H1 (cell line): ENCODE results near the gene ENTREP3. TPM values are rescaled to one million over a fixed set of nuclear protein-coding genes. Genes with fewer than 3 reads are reported as not detected.

Experiments
- CTCF ChIA-PET: fragments of 300-600 bp; sonication (Branson Sonifier 250); formaldehyde crosslinking; loops from one replicate; lab custom pipeline; 2021; ENCODE audit not compliant: partially characterized antibody; lab: Charles Lee
- POLR2A ChIA-PET: fragments of 300-600 bp; sonication (Branson Sonifier 250); formaldehyde crosslinking; loops from one replicate; lab custom pipeline; 2021; ENCODE audit warnings: inconsistent platforms; ENCODE audit not compliant: partially characterized antibody; lab: Charles Lee
- DNase-seq, 2 experiments: peaks; one replicate each; pipeline versions ENCODE4 v3.0.0 to v3.0.0-alpha.2; 2010 to 2022; ENCODE audit warnings: low spot score in 2 of 2, low read depth in 1 of 2, mixed read lengths in 1 of 2
- FAIRE-seq: peaks from 2 replicates; lab custom pipeline; 2011; peaks lifted over from hg19 to GRCh38; lab: Jason Lieb, UNC
- H2AFZ ChIP-seq: 2 replicates; pipeline ENCODE4 v1.8.1; 2012; ENCODE audit warnings: low read length, inconsistent platforms
- H2AK5ac ChIP-seq: 2 replicates; pipeline ENCODE4 v1.6.1; 2013; ENCODE audit warnings: low read depth, low read length
- H2BK120ac ChIP-seq: replicated peaks from 2 replicates; pipeline ENCODE3; 2013; ENCODE audit warnings: low read depth, low read length, inconsistent platforms
- H2BK12ac ChIP-seq: 2 replicates; pipeline ENCODE4 v1.6.1; 2013; ENCODE audit warnings: low read depth, low read length
- H2BK15ac ChIP-seq: 2 replicates; pipeline ENCODE4 v1.6.1; 2013; ENCODE audit warnings: low read length
- H2BK20ac ChIP-seq: 2 replicates; pipeline ENCODE4 v1.6.1; 2013; ENCODE audit warnings: low read length
- H2BK5ac ChIP-seq: 2 replicates; pipeline ENCODE4 v1.6.1; 2013; ENCODE audit warnings: low read depth, low read length
- H3K14ac ChIP-seq: 2 replicates; pipeline ENCODE4 v1.6.1; 2013; ENCODE audit warnings: inconsistent platforms; ENCODE audit not compliant: insufficient read length
- H3K18ac ChIP-seq: 2 replicates; pipeline ENCODE4 v1.6.1; 2013; ENCODE audit warnings: low read length; ENCODE audit errors: extremely low read depth
- H3K23ac ChIP-seq: 2 replicates; pipeline ENCODE4 v1.6.1; 2013; ENCODE audit warnings: inconsistent platforms; ENCODE audit not compliant: insufficient read length
- H3K23me2 ChIP-seq: 2 replicates; pipeline ENCODE4 v1.6.1; 2013; ENCODE audit warnings: low read depth, low read length
- H3K27ac ChIP-seq: 2 replicates; pipeline ENCODE4 v1.6.1; 2011; ENCODE audit warnings: low read depth, low read length, inconsistent platforms
- H3K27me3 ChIP-seq, 4 experiments: replicated peaks in 1 of 4; 1 replicate in 1 of 4; 2 replicates in 3 of 4; pipeline versions ENCODE4 v1.6.1 to v1.8.1; 2011 to 2013; ENCODE audit warnings: low read length in 3 of 4, mild to moderate bottlenecking in 3 of 4, inconsistent platforms in 2 of 4, mixed read lengths in 2 of 4, moderate library complexity in 1 of 4; ENCODE audit not compliant: control insufficient read depth in 3 of 4, insufficient read depth in 3 of 4; ENCODE audit errors: extremely low read depth in 1 of 4
- H3K36me3 ChIP-seq, 4 experiments: 2 replicates each; pipeline versions ENCODE4 v1.6.1 to v1.8.1; 2011 to 2013; ENCODE audit warnings: mild to moderate bottlenecking in 4 of 4, low read length in 3 of 4, moderate library complexity in 2 of 4, control low read depth in 1 of 4, inconsistent platforms in 1 of 4; ENCODE audit not compliant: insufficient read depth in 4 of 4, control insufficient read depth in 2 of 4
- H3K4ac ChIP-seq: replicated peaks from 2 replicates; pipeline ENCODE3; 2013; ENCODE audit warnings: low read length, low read depth, mixed read lengths, inconsistent platforms; ENCODE audit not compliant: insufficient read length
- H3K4me1 ChIP-seq, 4 experiments: replicated peaks in 1 of 4; 1 replicate in 1 of 4; 2 replicates in 3 of 4; pipeline versions ENCODE4 v1.6.1 to v1.8.1; 2011 to 2013; ENCODE audit warnings: low read length in 3 of 4, inconsistent platforms in 2 of 4, mixed read lengths in 1 of 4; ENCODE audit not compliant: insufficient read depth in 4 of 4, control insufficient read depth in 3 of 4
- H3K4me2 ChIP-seq, 2 experiments: 2 replicates each; pipeline versions ENCODE4 v1.6.1 to v1.8.1; 2011 to 2013; ENCODE audit warnings: low read depth in 2 of 2, low read length in 2 of 2, control low read depth in 1 of 2, inconsistent platforms in 1 of 2, mild to moderate bottlenecking in 1 of 2; ENCODE audit not compliant: insufficient read depth in 1 of 2
- H3K4me3 ChIP-seq, 4 experiments: fragments of 200-600, 300-600 bp in 1 of 4; sonication (generic), shearing (Covaris generic), sonication (Bioruptor Twin) in 1 of 4; 2 replicates each; pipeline versions ENCODE4 v1.5.1 to v1.8.1; 2011 to 2016; ENCODE audit warnings: low read length in 4 of 4, low read depth in 3 of 4, control low read depth in 2 of 4, inconsistent platforms in 2 of 4, mild to moderate bottlenecking in 2 of 4, mixed read lengths in 1 of 4, moderate library complexity in 1 of 4; ENCODE audit not compliant: insufficient read depth in 2 of 4; ENCODE audit errors: extremely low read depth in 1 of 4
- H3K56ac ChIP-seq: replicated peaks from 2 replicates; pipeline ENCODE3; 2013; ENCODE audit warnings: low read depth, mild to moderate bottlenecking, mixed read lengths, low read length, inconsistent platforms; ENCODE audit not compliant: insufficient read length
- H3K79me1 ChIP-seq: 2 replicates; pipeline ENCODE4 v1.6.1; 2013; ENCODE audit warnings: low read depth, low read length, control low read depth
- H3K79me2 ChIP-seq, 2 experiments: 2 replicates each; pipeline versions ENCODE4 v1.6.1 to v1.8.1; 2012 to 2013; ENCODE audit warnings: low read length in 2 of 2, mild to moderate bottlenecking in 2 of 2, inconsistent platforms in 1 of 2; ENCODE audit not compliant: insufficient read depth in 2 of 2, control insufficient read depth in 1 of 2
- H3K9ac ChIP-seq, 4 experiments: replicated peaks in 1 of 4; 1 replicate in 1 of 4; 2 replicates in 3 of 4; pipeline versions ENCODE4 v1.6.1 to v1.8.1; 2011 to 2013; ENCODE audit warnings: low read depth in 3 of 4, low read length in 3 of 4, control low read depth in 2 of 4, mild to moderate bottlenecking in 2 of 4, moderate library complexity in 2 of 4, inconsistent platforms in 1 of 4; ENCODE audit errors: extremely low read depth in 1 of 4
- H3K9me3 ChIP-seq, 2 experiments: 2 replicates each; pipeline versions ENCODE4 v1.6.1 to v1.8.1; 2012 to 2013; ENCODE audit warnings: mild to moderate bottlenecking in 2 of 2, moderate library complexity in 2 of 2, control low read depth in 1 of 2, inconsistent platforms in 1 of 2, low read depth in 1 of 2, low read length in 1 of 2, mixed read lengths in 1 of 2; ENCODE audit not compliant: insufficient read depth in 2 of 2
- H4K20me1 ChIP-seq, 2 experiments: replicated peaks in 1 of 2; 2 replicates each; pipeline versions ENCODE3 to v1.8.1; 2011 to 2013; ENCODE audit warnings: inconsistent platforms in 2 of 2, low read length in 2 of 2, mild to moderate bottlenecking in 1 of 2; ENCODE audit not compliant: insufficient read depth in 2 of 2, control insufficient read depth in 1 of 2
- H4K5ac ChIP-seq: 2 replicates; pipeline ENCODE4 v1.6.1; 2013; ENCODE audit warnings: low read length, low read depth, mixed read lengths, inconsistent platforms; ENCODE audit not compliant: insufficient read length
- H4K8ac ChIP-seq: 2 replicates; pipeline ENCODE4 v1.8.0; 2013; ENCODE audit warnings: mild to moderate bottlenecking, moderate library complexity, low read length, inconsistent platforms; ENCODE audit not compliant: insufficient read depth; ENCODE audit errors: extremely low read depth
- H4K91ac ChIP-seq: replicated peaks from 2 replicates; pipeline ENCODE3; 2013; ENCODE audit warnings: low read length, mixed read lengths, inconsistent platforms; ENCODE audit not compliant: insufficient read length
- BCL11A ChIP-seq, 2 experiments: IDR thresholded peaks; one replicate each; pipeline ENCODE4 v1.6.1; 2011; ENCODE audit warnings: low read depth in 2 of 2, low read length in 2 of 2, mild to moderate bottlenecking in 2 of 2
- BRCA1 ChIP-seq: IDR thresholded peaks from 2 replicates; pipeline ENCODE4 v1.6.1; 2012; ENCODE audit warnings: low read depth, low read length, improper control_type of control experiment
- CEBPB ChIP-seq: IDR thresholded peaks from 2 replicates; pipeline ENCODE4 v1.6.1; 2012; ENCODE audit warnings: low read depth, low read length
- POU5F1 ChIP-seq: IDR thresholded peaks from 2 replicates; pipeline ENCODE4 v1.6.1; 2011; ENCODE audit warnings: low read depth, mild to moderate bottlenecking, low read length, moderate library complexity
- SIX5 ChIP-seq: IDR thresholded peaks from 2 replicates; pipeline ENCODE4 v1.6.1; 2011; ENCODE audit warnings: mild to moderate bottlenecking, low read depth, low read length
- SP1 ChIP-seq: IDR thresholded peaks from 2 replicates; pipeline ENCODE4 v1.6.1; 2011; ENCODE audit warnings: low read depth, low read length
- SP4 ChIP-seq: IDR thresholded peaks from 2 replicates; pipeline ENCODE4 v1.6.1; 2012; ENCODE audit warnings: low read length, inconsistent platforms
- TAF7 ChIP-seq: optimal IDR thresholded peaks from 2 replicates; pipeline ENCODE3; 2011; ENCODE audit warnings: low read depth, mild to moderate bottlenecking, inconsistent platforms, low read length, moderate library complexity, borderline replicate concordance
- TCF12 ChIP-seq: IDR thresholded peaks from 2 replicates; pipeline ENCODE4 v1.6.1; 2011; ENCODE audit warnings: low read depth, mild to moderate bottlenecking, low read length
- WGBS, 2 experiments: shearing (Covaris generic) in 1 of 2; methylation state at CpG; one replicate each; pipeline versions ENCODE4 v1.1.6 to v1.1.7; 2013 to 2015; ENCODE audit warnings: low lambda C conversion rate in 2 of 2, mixed read lengths in 2 of 2, inconsistent platforms in 1 of 2, low coverage in 1 of 2, missing lambda C conversion rate in 1 of 2; ENCODE audit not compliant: insufficient replicate concordance in 2 of 2, insufficient coverage in 1 of 2, insufficient read length in 1 of 2; ENCODE audit errors: extremely low coverage in 1 of 2, missing lambda C conversion rate in 1 of 2; 5-methylcytosine and 5-hydroxymethylcytosine counted together
- polyA plus RNA-seq, 7 experiments: library from polyadenylated mRNA; depleted of rRNA in 3 of 7; stranded (reverse) in 5 of 7; unstranded in 2 of 7; fragments of >200 nt in 5 of 7; fragments of 200-250 nt in 2 of 7; gene quantifications; 1 replicate in 5 of 7; 2 replicates in 1 of 7; 4 replicates in 1 of 7; pipeline versions ENCODE4 v1.2.1 to v1.2.3, GENCODE V29; 2011 to 2013; ENCODE audit warnings: missing spikeins in 2 of 7, mixed read lengths in 2 of 7
- total RNA-seq: library from RNA; stranded (reverse); fragmentation: NEBNext Ultra II Directional; extraction: Animal tissue kit (Norgen Biotek cat#: 25700); gene quantifications from 2 replicates; pipeline ENCODE4 v1.2.1, GENCODE V29; 2021

Gene ENTREP3
- total and polyA plus RNA-seq, 2 of the 8 experiments (the other 6 are each of a cell fraction or from before 2014, with no cell fraction given): 22.8 to 52.2 TPM

GRCh38 chr1:155253797-155254196 lies 1.5 kb downstream of the ENTREP3 start:
- H3K23ac ChIP-seq: no peak overlapping the region
- no peak overlapping the region for H3K18ac ChIP-seq

More at GRCh38 chr1:155253797-155254196, 1.5 kb downstream of the ENTREP3 start:
- Histone ChIP-seq H3K4me1 (peaks cover 0 to 26% (median 16%) of the 10 kb centered on the region in 4 experiments; a peak in 6 of 7 replicates), H3K4me3 (peak overlapping the region in 3 of 4 experiments; percentile 57 to 91 (median 75); a peak in 3 of 8 replicates), H2BK20ac (no peak overlapping the region), H2BK15ac (peak overlapping the region; percentile 20; the same call in 1 of the 2 replicates), H2BK120ac (no peak overlapping the region), H3K4ac (no peak overlapping the region), H2BK12ac (no peak overlapping the region), H3K9me3 (no peaks in the 10 kb centered on the region), H4K5ac (no peak overlapping the region), H2AK5ac (peak overlapping the region; percentile 90; the same call in 1 of the 2 replicates), H3K56ac (no peak overlapping the region), H4K91ac (no peak overlapping the region), H2BK5ac (no peak overlapping the region), H3K79me2 (0 out of 4 replicates have a peak, but pooled peaks cover 0 to 3% of the 10 kb centered on the region in 2 experiments), H3K79me1 (no peaks in the 10 kb centered on the region), H3K27me3 (no peaks in the 10 kb centered on the region), H2AFZ (no peak overlapping the region), H3K4me2 (peak overlapping the region; percentile 79 to 88), H4K20me1 (peaks cover 0 to 6% of the 10 kb centered on the region in 2 experiments), H3K9ac (no peak overlapping the region; a peak in 1 of 7 replicates), H4K8ac (no peak overlapping the region), H3K27ac (no peak overlapping the region), H3K23me2 (peaks cover 12% of the 10 kb centered on the region; the same call in 1 of the 2 replicates), H3K14ac (no peak overlapping the region), H3K36me3 (peaks cover 0 to 4% (median 0%) of the 10 kb centered on the region in 4 experiments; a peak in 2 of 8 replicates)
- TF ChIP-seq POU5F1: no peak
- no peak for TF ChIP-seq SIX5
- TF ChIP-seq TAF7: no peak
- TF ChIP-seq CEBPB: no peak
- TF ChIP-seq BCL11A (IDR thresholded peaks at IDR 0.05; ENCODE audit: low read depth in 2 of 2, low read length in 2 of 2): no peak
- no peak for TF ChIP-seq TCF12
- TF ChIP-seq BRCA1: no peak
- no peak for TF ChIP-seq SP1
- TF ChIP-seq SP4: no peak
- 96% methylated on average over 5 of the region's 5 CpGs; no CpG with 5 or more reads in 1 of the 2 experiments for WGBS, 2 experiments
- ChIA-PET CTCF (interaction anchor here (4.9 to 15.2 kb wide), 2 partner anchors 52 to 69 kb away, joined by 103 to 227 read pairs; partner anchors contain the start of genes FDPS and RUSC1), POLR2A (interaction anchor here (0.9 to 7.1 kb wide), 2 partner anchors 7 to 14 kb away, joined by 3 to 48 read pairs; partner anchors contain the start of gene SCAMP3)
- DNase-seq: no peak
- no peak for FAIRE-seq
